ENCODE measurements around the gene VEGFC.

DNA sequence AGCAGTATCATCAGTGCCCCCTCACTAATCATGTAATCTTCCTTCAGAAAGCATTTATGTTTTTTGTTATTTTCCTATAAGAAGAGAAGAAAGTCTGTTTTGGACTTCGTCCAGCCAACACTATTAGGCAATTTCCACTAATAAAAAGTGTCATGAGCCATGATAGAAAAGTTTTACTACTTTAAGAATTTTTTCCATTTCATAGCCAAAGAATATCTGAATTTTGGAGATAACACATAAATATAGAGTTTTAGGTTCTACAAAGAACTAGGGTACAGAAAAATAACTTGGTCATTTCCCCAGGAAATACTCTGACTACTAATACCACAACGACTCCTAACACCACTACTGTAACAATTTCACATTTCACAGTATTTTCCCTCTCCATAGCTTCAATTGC, 41.8 kb upstream of the VEGFC start:
- TF ChIP-seq, protein P1, sequence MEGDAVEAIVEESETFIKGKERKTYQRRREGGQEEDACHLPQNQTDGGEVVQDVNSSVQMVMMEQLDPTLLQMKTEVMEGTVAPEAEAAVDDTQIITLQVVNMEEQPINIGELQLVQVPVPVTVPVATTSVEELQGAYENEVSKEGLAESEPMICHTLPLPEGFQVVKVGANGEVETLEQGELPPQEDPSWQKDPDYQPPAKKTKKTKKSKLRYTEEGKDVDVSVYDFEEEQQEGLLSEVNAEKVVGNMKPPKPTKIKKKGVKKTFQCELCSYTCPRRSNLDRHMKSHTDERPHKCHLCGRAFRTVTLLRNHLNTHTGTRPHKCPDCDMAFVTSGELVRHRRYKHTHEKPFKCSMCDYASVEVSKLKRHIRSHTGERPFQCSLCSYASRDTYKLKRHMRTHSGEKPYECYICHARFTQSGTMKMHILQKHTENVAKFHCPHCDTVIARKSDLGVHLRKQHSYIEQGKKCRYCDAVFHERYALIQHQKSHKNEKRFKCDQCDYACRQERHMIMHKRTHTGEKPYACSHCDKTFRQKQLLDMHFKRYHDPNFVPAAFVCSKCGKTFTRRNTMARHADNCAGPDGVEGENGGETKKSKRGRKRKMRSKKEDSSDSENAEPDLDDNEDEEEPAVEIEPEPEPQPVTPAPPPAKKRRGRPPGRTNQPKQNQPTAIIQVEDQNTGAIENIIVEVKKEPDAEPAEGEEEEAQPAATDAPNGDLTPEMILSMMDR (IDR thresholded peaks at IDR 0.05; ENCODE audit: low read depth, low read length), result no peak
- no peak for TF ChIP-seq POLR2A (IDR thresholded peaks at IDR 0.05; ENCODE audit: extremely low read depth, insufficient read length)
- TF ChIP-seq MYC (IDR thresholded peaks at IDR 0.05; ENCODE audit: low read depth, low read length), result no peak
- TF ChIP-seq, protein P2, sequence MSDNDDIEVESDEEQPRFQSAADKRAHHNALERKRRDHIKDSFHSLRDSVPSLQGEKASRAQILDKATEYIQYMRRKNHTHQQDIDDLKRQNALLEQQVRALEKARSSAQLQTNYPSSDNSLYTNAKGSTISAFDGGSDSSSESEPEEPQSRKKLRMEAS (IDR thresholded peaks at IDR 0.05; ENCODE audit: low read depth, low read length), result no peak

Measured in NB4 (cell line).